KOPT-K1 (cell line): Measurements from ENCODE around the gene BARX2.

Source experiments
- H3K27ac ChIP-seq: fragments of 200-600 bp; sonication (generic); 2 replicates; pipeline ENCODE4 v1.5.1; 2016; ENCODE audit warnings: antibody characterized with exemption, mild to moderate bottlenecking, low read depth, low read length; ENCODE audit not compliant: poor library complexity, severe bottlenecking
- H3K36me3 ChIP-seq: fragments of 200-600 bp; sonication (generic); 2 replicates; pipeline ENCODE4 v1.5.1; 2017; ENCODE audit warnings: antibody characterized with exemption, mild to moderate bottlenecking, low read length, moderate library complexity; ENCODE audit not compliant: insufficient read depth
- H3K9me3 ChIP-seq: fragments of 200-600 bp; sonication (generic); 2 replicates; pipeline ENCODE4 v1.5.1; 2017; ENCODE audit warnings: antibody characterized with exemption, low read length, mild to moderate bottlenecking; ENCODE audit not compliant: insufficient read depth, poor library complexity, severe bottlenecking

BARX2 gene

GRCh38 chr11:129457321-129457720, 81.7 kb downstream of the BARX2 start:
- H3K36me3 ChIP-seq: no peaks in the 10 kb centered on the region
- H3K9me3 ChIP-seq: no peaks in the 10 kb centered on the region
- H3K27ac ChIP-seq: no peak overlapping the region

- Histone ChIP-seq H3K27ac (no peak overlapping the region), H3K36me3 (no peaks in the 10 kb centered on the region), H3K9me3 (no peaks in the 10 kb centered on the region)
These were observed 82.6 kb downstream of the BARX2 start for GRCh38 chr11:129458278-129458677.

GRCh38 chr11:129458756-129459535, 83.3 kb downstream of the BARX2 start:
- no peaks in the 10 kb centered on the region for H3K36me3 ChIP-seq
- no peak overlapping the region for H3K27ac ChIP-seq
- no peaks in the 10 kb centered on the region for H3K9me3 ChIP-seq

- Histone ChIP-seq H3K27ac (no peak overlapping the region), H3K36me3 (no peaks in the 10 kb centered on the region), H3K9me3 (no peaks in the 10 kb centered on the region)
These were observed 85.1 kb downstream of the BARX2 start for GRCh38 chr11:129460714-129461113.

GRCh38 chr11:129484068-129484467, 108.4 kb downstream of the BARX2 start:
- Histone ChIP-seq H3K27ac (no peak overlapping the region), H3K9me3 (no peaks in the 10 kb centered on the region), H3K36me3 (no peaks in the 10 kb centered on the region)

GRCh38 chr11:129489249-129489648, 113.6 kb downstream of the BARX2 start:
- Histone ChIP-seq H3K36me3 (no peaks in the 10 kb centered on the region), H3K27ac (no peak overlapping the region), H3K9me3 (no peaks in the 10 kb centered on the region)

- Histone ChIP-seq H3K9me3 (no peaks in the 10 kb centered on the region), H3K36me3 (no peaks in the 10 kb centered on the region), H3K27ac (no peak overlapping the region)
These were observed 114.4 kb downstream of the BARX2 start for GRCh38 chr11:129490004-129490403.

GRCh38 chr11:129493746-129494145, 118.1 kb downstream of the BARX2 start:
- no peaks in the 10 kb centered on the region for H3K36me3 ChIP-seq
- H3K9me3 ChIP-seq: no peaks in the 10 kb centered on the region
- H3K27ac ChIP-seq: no peak overlapping the region
